MM.1S (cell line): ENCODE results near the gene ACOT4.
"Not testable (repeated sequence)": the region's sequence is repeated elsewhere in the genome, so short reads cannot be mapped to it uniquely, and the experiment has no call there.

Source experiments
- DNase-seq: peaks from one replicate; pipeline ENCODE4 v3.0.0-alpha.2; 2015
- H2AFZ ChIP-seq: fragments of 300-600 bp; sonication (generic); 2 replicates; pipeline ENCODE4 v1.6.0; 2016; ENCODE audit warnings: antibody characterized with exemption, low read length
- H3F3A ChIP-seq: fragments of 300-600 bp; sonication (generic); 2 replicates; pipeline ENCODE4 v1.6.1; 2016; ENCODE audit warnings: mild to moderate bottlenecking, antibody characterized with exemption, low read length, moderate library complexity, mixed read lengths; ENCODE audit not compliant: insufficient read depth
- H3K27ac ChIP-seq: fragments of 300-600 bp; sonication (generic); 2 replicates; pipeline ENCODE4 v1.5.1; 2016; ENCODE audit warnings: mild to moderate bottlenecking, low read length
- H3K27me3 ChIP-seq: fragments of 300-600 bp; sonication (generic); replicated peaks from 2 replicates; pipeline ENCODE4 v1.6.0; 2016; ENCODE audit warnings: low read length; ENCODE audit not compliant: insufficient read depth
- H3K36me3 ChIP-seq: fragments of 300-600 bp; sonication (generic); replicated peaks from 2 replicates; pipeline ENCODE4 v1.6.1; 2016; ENCODE audit warnings: mild to moderate bottlenecking, low read length, mixed read lengths; ENCODE audit not compliant: insufficient read depth
- H3K4me1 ChIP-seq: fragments of 300-600 bp; sonication (generic); 2 replicates; pipeline ENCODE4 v1.6.1; 2016; ENCODE audit warnings: low read length, mixed read lengths
- H3K4me2 ChIP-seq: fragments of 300-600 bp; sonication (generic); 2 replicates; pipeline ENCODE4 v1.6.0; 2016; ENCODE audit warnings: low read depth, low read length
- H3K4me3 ChIP-seq: fragments of 300-600 bp; sonication (generic); 2 replicates; pipeline ENCODE4 v1.5.1; 2016; ENCODE audit warnings: low read length, mixed read lengths
- H3K79me2 ChIP-seq: fragments of 300-600 bp; sonication (generic); 2 replicates; pipeline ENCODE4 v1.6.1; 2016; ENCODE audit warnings: mixed run types, low read length, mixed read lengths
- H3K9ac ChIP-seq: fragments of 300-600 bp; sonication (generic); 2 replicates; pipeline ENCODE4 v1.6.1; 2016; ENCODE audit warnings: low read length, mixed read lengths
- H3K9me2 ChIP-seq: fragments of 300-600 bp; sonication (generic); replicated peaks from 2 replicates; pipeline ENCODE4 v1.6.1; 2016; ENCODE audit warnings: mild to moderate bottlenecking, low read length, mixed read lengths; ENCODE audit not compliant: insufficient read depth
- H3K9me3 ChIP-seq: fragments of 300-600 bp; sonication (generic); replicated peaks from 2 replicates; pipeline ENCODE4 v1.6.1; 2016; ENCODE audit warnings: mild to moderate bottlenecking, low read length, mixed read lengths; ENCODE audit not compliant: insufficient read depth
- H4K20me1 ChIP-seq: fragments of 300-600 bp; sonication (generic); 2 replicates; pipeline ENCODE4 v1.6.1; 2016; ENCODE audit warnings: mild to moderate bottlenecking, low read length, moderate library complexity, mixed read lengths; ENCODE audit not compliant: insufficient read depth
- CTCF ChIP-seq: fragments of 300-600 bp; sonication (generic); IDR thresholded peaks from 2 replicates; pipeline ENCODE4 v1.5.1; 2016; ENCODE audit warnings: antibody characterized with exemption, low read length, mixed read lengths
- EZH2 ChIP-seq: fragments of 300-600 bp; sonication (generic); optimal IDR thresholded peaks from 2 replicates; pipeline ENCODE3; 2017; ENCODE audit warnings: low read depth, mild to moderate bottlenecking, antibody characterized with exemption, low read length, mixed read lengths
- EZH2phosphoT487 ChIP-seq: fragments of 300-600 bp; sonication (generic); IDR thresholded peaks from 2 replicates; pipeline ENCODE4 v1.6.1; 2018; ENCODE audit warnings: antibody characterized with exemption, low read length

ACOT4 gene

GRCh38 chr14:73567358-73567757 lies 24.3 kb upstream of the ACOT4 start:
- Histone ChIP-seq H3K27me3 (no peaks in the 10 kb centered on the region), H3K27ac (no peak overlapping the region), H4K20me1 (no peaks in the 10 kb centered on the region), H3F3A (no peaks in the 10 kb centered on the region), H3K9me3 (no peaks in the 10 kb centered on the region), H3K4me2 (no peak overlapping the region), H3K4me3 (no peak overlapping the region), H3K36me3 (no peaks in the 10 kb centered on the region), H3K79me2 (no peaks in the 10 kb centered on the region), H2AFZ (no peak overlapping the region), H3K9ac (no peak overlapping the region), H3K9me2 (no peaks in the 10 kb centered on the region), H3K4me1 (no peaks in the 10 kb centered on the region)
- TF ChIP-seq CTCF (no peak), EZH2phosphoT487 (no peak), EZH2 (no peak)
- no peak for DNase-seq

- H3K27me3 ChIP-seq, result no peaks in the 10 kb centered on the region
- no peaks in the 10 kb centered on the region for H3K9me2 ChIP-seq
- no peak for DNase-seq
- H2AFZ ChIP-seq, result no peak overlapping the region
- H3F3A ChIP-seq, result no peaks in the 10 kb centered on the region
- H3K4me1 ChIP-seq, result no peaks in the 10 kb centered on the region
- no peaks in the 10 kb centered on the region for H4K20me1 ChIP-seq
- H3K4me3 ChIP-seq, result no peak overlapping the region
- no peak overlapping the region for H3K9ac ChIP-seq
- H3K4me2 ChIP-seq, result no peak overlapping the region
- no peak for TF ChIP-seq EZH2phosphoT487
- TF ChIP-seq CTCF, result no peak
- TF ChIP-seq EZH2, result no peak
- H3K36me3 ChIP-seq, result no peaks in the 10 kb centered on the region
- H3K9me3 ChIP-seq, result no peaks in the 10 kb centered on the region
- no peaks in the 10 kb centered on the region for H3K79me2 ChIP-seq
- no peak overlapping the region for H3K27ac ChIP-seq
Measured at GRCh38 chr14:73567951-73568885, 23.5 kb upstream of the ACOT4 start.

- H3K4me3 ChIP-seq, H3K4me2 ChIP-seq, H3K36me3 ChIP-seq, DNase-seq, H3K27ac ChIP-seq, H4K20me1 ChIP-seq, H3K4me1 ChIP-seq, H3K9me3 ChIP-seq, H3F3A ChIP-seq, H3K9ac ChIP-seq, H2AFZ ChIP-seq, H3K79me2 ChIP-seq, H3K27me3 ChIP-seq, H3K9me2 ChIP-seq: not testable (repeated sequence)
Measured at GRCh38 chr14:73568886-73569184, 22.8 kb upstream of the ACOT4 start.

- H3K36me3 ChIP-seq, H3K9me3 ChIP-seq, H3K4me2 ChIP-seq, H3F3A ChIP-seq, H3K9me2 ChIP-seq, DNase-seq, H4K20me1 ChIP-seq, H3K9ac ChIP-seq, H3K4me3 ChIP-seq, H3K79me2 ChIP-seq, H3K27ac ChIP-seq, H2AFZ ChIP-seq, H3K27me3 ChIP-seq, H3K4me1 ChIP-seq: not testable (repeated sequence)
Measured at GRCh38 chr14:73569185-73569958, 22.3 kb upstream of the ACOT4 start, which contains the start of gene ACOT2. Gene ACOT2 (plus strand): TSS chr14:73569213. CDS start chr14:73569241, 28 bp downstream.
